ENCODE data around the gene CMBL.
"Not testable (repeated sequence)": the region's sequence is repeated elsewhere in the genome, so short reads cannot be mapped to it uniquely, and the experiment has no call there.

Gene CMBL

GRCh38 chr5:10248378-10249260, 59.1 kb downstream of the CMBL start:
- Mint-ChIP-seq H3K4me3 (peak overlapping the region; percentile 98), H3K36me3 (ENCODE audit: low read depth) (peaks cover 37% of the 10 kb centered on the region), H3K27ac (peak overlapping the region; percentile 100), H3K27me3 (no peaks in the 10 kb centered on the region), H3K9me3 (no peaks in the 10 kb centered on the region), H3K4me1 (ENCODE audit: low read depth) (peaks cover 46% of the 10 kb centered on the region)

GRCh38 chr5:10247217-10247616, 60.5 kb downstream of the CMBL start:
- not testable (repeated sequence) for H3K4me3 Mint-ChIP-seq, H3K27ac Mint-ChIP-seq, H3K27me3 Mint-ChIP-seq, H3K9me3 Mint-ChIP-seq
- Mint-ChIP-seq H3K36me3 (ENCODE audit: low read depth) (peaks cover 39% of the 10 kb centered on the region), H3K4me1 (ENCODE audit: low read depth) (peaks cover 32% of the 10 kb centered on the region)

DNA sequence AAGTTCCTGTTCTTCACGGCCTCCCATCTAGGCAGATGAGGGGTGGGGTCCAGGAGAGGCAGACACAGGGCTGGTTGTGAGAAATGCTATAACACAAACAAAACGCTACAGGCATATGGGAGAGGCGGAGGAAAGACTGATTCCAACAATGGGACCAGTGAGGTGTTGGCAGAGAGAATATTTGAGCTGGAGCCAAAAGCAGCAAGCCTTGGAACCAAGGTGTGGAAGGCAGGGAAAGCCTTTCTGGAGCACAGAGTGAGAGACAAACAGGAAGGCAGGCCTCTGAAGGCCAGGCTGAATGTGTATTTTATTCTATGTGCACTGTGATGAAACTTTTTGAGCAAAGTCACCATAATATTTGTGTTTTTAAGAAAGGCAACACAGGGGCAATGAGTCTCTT, 60.9 kb downstream of the CMBL start:
- Mint-ChIP-seq H3K27me3 (no peaks in the 10 kb centered on the region), H3K36me3 (ENCODE audit: low read depth) (peaks cover 38% of the 10 kb centered on the region), H3K4me3 (no peak overlapping the region), H3K27ac (no peak overlapping the region), H3K9me3 (no peaks in the 10 kb centered on the region), H3K4me1 (ENCODE audit: low read depth) (peaks cover 27% of the 10 kb centered on the region)

GRCh38 chr5:10244342-10244944, 63.3 kb downstream of the CMBL start:
- peaks cover 27% of the 10 kb centered on the region for H3K36me3 Mint-ChIP-seq (ENCODE audit: low read depth)
- no peaks in the 10 kb centered on the region for H3K27me3 Mint-ChIP-seq
- H3K27ac Mint-ChIP-seq: no peak overlapping the region
- no peak overlapping the region for H3K4me3 Mint-ChIP-seq
- H3K9me3 Mint-ChIP-seq: no peaks in the 10 kb centered on the region
- peaks cover 18% of the 10 kb centered on the region for H3K4me1 Mint-ChIP-seq (ENCODE audit: low read depth)

GRCh38 chr5:10243660-10244240, 64.0 kb downstream of the CMBL start:
- Mint-ChIP-seq H3K36me3 (ENCODE audit: low read depth) (peaks cover 31% of the 10 kb centered on the region), H3K4me3 (no peak overlapping the region), H3K9me3 (no peaks in the 10 kb centered on the region), H3K27me3 (no peaks in the 10 kb centered on the region), H3K4me1 (ENCODE audit: low read depth) (peaks cover 13% of the 10 kb centered on the region), H3K27ac (no peak overlapping the region)

DNA sequence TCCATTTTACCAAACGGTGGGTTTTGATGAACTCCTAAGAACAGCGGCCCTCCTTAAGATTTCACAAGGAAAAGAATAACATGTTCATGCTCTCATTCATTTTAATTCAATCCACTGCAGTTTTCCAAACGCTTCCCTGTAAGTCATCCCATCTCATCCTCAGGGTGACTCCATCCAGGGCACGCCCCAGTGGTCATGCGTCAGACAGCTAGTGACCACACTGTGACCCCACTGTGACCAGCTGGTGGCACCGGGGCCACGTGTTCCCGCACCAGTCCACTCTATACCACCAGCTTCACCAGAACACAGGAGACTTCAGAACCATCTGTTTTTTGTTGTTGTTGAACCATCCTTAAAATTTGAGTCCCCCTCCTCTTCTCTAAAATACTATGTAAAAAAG, 72.4 kb downstream of the CMBL start:
- Mint-ChIP-seq H3K9me3 (no peaks in the 10 kb centered on the region), H3K27ac (no peak overlapping the region), H3K36me3 (ENCODE audit: low read depth) (peaks cover 52% of the 10 kb centered on the region), H3K27me3 (no peaks in the 10 kb centered on the region), H3K4me3 (no peak overlapping the region), H3K4me1 (ENCODE audit: low read depth) (no peaks in the 10 kb centered on the region)

- H3K36me3 Mint-ChIP-seq (ENCODE audit: low read depth): peaks cover 60% of the 10 kb centered on the region
- no peaks in the 10 kb centered on the region for H3K9me3 Mint-ChIP-seq
- no peaks in the 10 kb centered on the region for H3K27me3 Mint-ChIP-seq
- no peak overlapping the region for H3K27ac Mint-ChIP-seq
- no peaks in the 10 kb centered on the region for H3K4me1 Mint-ChIP-seq (ENCODE audit: low read depth)
- H3K4me3 Mint-ChIP-seq: no peak overlapping the region
Measured at GRCh38 chr5:10233505-10233904, 74.2 kb downstream of the CMBL start.

- H3K4me1 Mint-ChIP-seq (ENCODE audit: low read depth): no peaks in the 10 kb centered on the region
- no peak overlapping the region for H3K4me3 Mint-ChIP-seq
- no peaks in the 10 kb centered on the region for H3K9me3 Mint-ChIP-seq
- no peak overlapping the region for H3K27ac Mint-ChIP-seq
- H3K27me3 Mint-ChIP-seq: no peaks in the 10 kb centered on the region
- H3K36me3 Mint-ChIP-seq (ENCODE audit: low read depth): peaks cover 59% of the 10 kb centered on the region
Measured at GRCh38 chr5:10233011-10233410, 74.7 kb downstream of the CMBL start.

GRCh38 chr5:10232386-10232785, 75.3 kb downstream of the CMBL start:
- H3K36me3 Mint-ChIP-seq (ENCODE audit: low read depth): peaks cover 58% of the 10 kb centered on the region
- no peak overlapping the region for H3K27ac Mint-ChIP-seq
- H3K4me1 Mint-ChIP-seq (ENCODE audit: low read depth): no peaks in the 10 kb centered on the region
- no peaks in the 10 kb centered on the region for H3K27me3 Mint-ChIP-seq
- H3K9me3 Mint-ChIP-seq: no peaks in the 10 kb centered on the region
- no peak overlapping the region for H3K4me3 Mint-ChIP-seq

GRCh38 chr5:10229306-10230048, 78.2 kb downstream of the CMBL start:
- Mint-ChIP-seq H3K27ac (no peak overlapping the region), H3K27me3 (no peaks in the 10 kb centered on the region), H3K36me3 (ENCODE audit: low read depth) (peaks cover 60% of the 10 kb centered on the region), H3K9me3 (peaks cover 13% of the 10 kb centered on the region), H3K4me1 (ENCODE audit: low read depth) (no peaks in the 10 kb centered on the region), H3K4me3 (no peak overlapping the region)

DNA sequence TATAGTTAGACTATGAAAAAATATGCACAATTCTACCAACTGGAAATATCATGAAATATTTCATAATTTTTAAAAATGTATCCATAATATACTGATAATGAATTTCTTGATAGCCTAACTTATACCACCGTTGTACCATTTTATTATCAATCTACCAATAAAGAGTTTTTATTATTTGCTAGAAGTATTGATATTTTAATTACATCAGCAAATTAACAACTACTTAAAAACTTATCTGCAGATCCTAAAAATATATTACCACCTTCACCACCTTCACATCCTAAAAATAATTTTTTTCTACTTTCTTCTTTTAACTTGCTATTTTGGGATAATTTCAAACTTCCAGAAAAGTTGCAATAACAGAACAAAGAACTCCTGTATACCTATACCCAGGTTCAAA, 79.4 kb downstream of the CMBL start:
- H3K4me1 Mint-ChIP-seq (ENCODE audit: low read depth): no peaks in the 10 kb centered on the region
- H3K9me3 Mint-ChIP-seq: peaks cover 13% of the 10 kb centered on the region
- no peak overlapping the region for H3K27ac Mint-ChIP-seq
- peaks cover 70% of the 10 kb centered on the region for H3K36me3 Mint-ChIP-seq (ENCODE audit: low read depth)
- H3K27me3 Mint-ChIP-seq: no peaks in the 10 kb centered on the region
- no peak overlapping the region for H3K4me3 Mint-ChIP-seq
